ENCODE measurements around the gene BCCIP. TPM values are rescaled to one million over a fixed set of nuclear protein-coding genes. Genes with fewer than 3 reads are reported as not detected.

Gene BCCIP
- total RNA-seq, 2 experiments from 2014 or later, result 59.1 to 96.2 TPM

GRCh38 chr10:125850766-125851731 lies 27.7 kb downstream of the BCCIP start:
- POLR2A ChIA-PET, result no interaction called here

DNA sequence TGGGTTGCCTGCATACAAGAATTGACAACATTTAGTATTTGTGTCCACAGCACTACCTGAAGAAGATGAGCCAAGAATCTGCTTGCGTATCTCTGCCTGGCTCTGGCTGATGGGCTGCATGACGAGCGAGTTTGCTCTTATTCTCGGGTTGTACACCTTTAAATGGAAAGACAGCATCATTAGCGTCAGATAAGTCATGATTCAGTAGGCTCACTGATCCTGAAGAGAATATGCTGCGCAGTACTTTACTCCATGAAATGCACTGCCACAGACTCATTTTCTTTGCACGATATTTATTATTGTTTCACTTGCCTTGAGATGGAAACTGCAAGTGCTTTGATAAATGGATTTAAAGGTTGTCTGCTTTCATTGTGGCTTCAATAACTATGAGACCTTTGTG lies 29.1 kb downstream of the BCCIP start:
- Histone ChIP-seq H3K9me2 (ENCODE audit: insufficient read depth, low read length) (no peaks in the 10 kb centered on the region), H3K9me3 (ENCODE audit: low read length) (no peaks in the 10 kb centered on the region), H3K36me3 (ENCODE audit: insufficient read depth, low read length) (no peaks in the 10 kb centered on the region), H3K27ac (ENCODE audit: low read depth, low read length, poor library complexity, severe bottlenecking) (no peak overlapping the region), H3K4me1 (ENCODE audit: insufficient read depth, low read length, poor library complexity, severe bottlenecking) (no peaks in the 10 kb centered on the region), H4K20me1 (ENCODE audit: insufficient read depth, low read length) (no peaks in the 10 kb centered on the region), H3K4me3 (ENCODE audit: low read depth, low read length, poor library complexity, severe bottlenecking) (no peak overlapping the region), H3K4me2 (ENCODE audit: low read length) (no peak overlapping the region), H2AFZ (ENCODE audit: low read length) (no peak overlapping the region), H3K79me2 (ENCODE audit: insufficient read depth, low read depth, low read length) (no peaks in the 10 kb centered on the region)
- CTCF ChIA-PET (ENCODE audit: unreplicated experiment), result no interaction called here
- BruUV-seq (replicated peaks), result no TSS peak
- intact Hi-C loops (cut with micrococcal nuclease; ENCODE audit: unreplicated experiment), result no loop called here
- POLR2A ChIA-PET, result interaction anchor here (0.6 kb wide), 1 partner anchor 11 kb away, joined by 4 read pairs; no protein-coding TSS in a partner anchor
- TF ChIP-seq, protein P1, sequence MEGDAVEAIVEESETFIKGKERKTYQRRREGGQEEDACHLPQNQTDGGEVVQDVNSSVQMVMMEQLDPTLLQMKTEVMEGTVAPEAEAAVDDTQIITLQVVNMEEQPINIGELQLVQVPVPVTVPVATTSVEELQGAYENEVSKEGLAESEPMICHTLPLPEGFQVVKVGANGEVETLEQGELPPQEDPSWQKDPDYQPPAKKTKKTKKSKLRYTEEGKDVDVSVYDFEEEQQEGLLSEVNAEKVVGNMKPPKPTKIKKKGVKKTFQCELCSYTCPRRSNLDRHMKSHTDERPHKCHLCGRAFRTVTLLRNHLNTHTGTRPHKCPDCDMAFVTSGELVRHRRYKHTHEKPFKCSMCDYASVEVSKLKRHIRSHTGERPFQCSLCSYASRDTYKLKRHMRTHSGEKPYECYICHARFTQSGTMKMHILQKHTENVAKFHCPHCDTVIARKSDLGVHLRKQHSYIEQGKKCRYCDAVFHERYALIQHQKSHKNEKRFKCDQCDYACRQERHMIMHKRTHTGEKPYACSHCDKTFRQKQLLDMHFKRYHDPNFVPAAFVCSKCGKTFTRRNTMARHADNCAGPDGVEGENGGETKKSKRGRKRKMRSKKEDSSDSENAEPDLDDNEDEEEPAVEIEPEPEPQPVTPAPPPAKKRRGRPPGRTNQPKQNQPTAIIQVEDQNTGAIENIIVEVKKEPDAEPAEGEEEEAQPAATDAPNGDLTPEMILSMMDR (conservative IDR thresholded peaks at IDR 0.05; ENCODE audit: low read length), result no peak
- TF ChIP-seq EZH2phosphoT487 (IDR thresholded peaks at IDR 0.05; ENCODE audit: borderline replicate concordance, low read depth, low read length), result no peak
- DNase-seq (ENCODE audit: low spot score), result no peak

More at GRCh38 chr10:125850766-125851731, 27.7 kb downstream of the BCCIP start:
- Histone ChIP-seq H3K9me3 (ENCODE audit: low read length) (no peaks in the 10 kb centered on the region), H3K36me3 (ENCODE audit: insufficient read depth, low read length) (no peaks in the 10 kb centered on the region), H2AFZ (ENCODE audit: low read length) (no peak overlapping the region), H3K79me2 (ENCODE audit: insufficient read depth, low read depth, low read length) (no peaks in the 10 kb centered on the region), H3K4me2 (ENCODE audit: low read length) (no peak overlapping the region), H3K4me1 (ENCODE audit: insufficient read depth, low read length, poor library complexity, severe bottlenecking) (no peaks in the 10 kb centered on the region), H3K27ac (ENCODE audit: low read depth, low read length, poor library complexity, severe bottlenecking) (no peak overlapping the region), H4K20me1 (ENCODE audit: insufficient read depth, low read length) (no peaks in the 10 kb centered on the region), H3K4me3 (ENCODE audit: low read depth, low read length, poor library complexity, severe bottlenecking) (no peak overlapping the region), H3K9me2 (ENCODE audit: insufficient read depth, low read length) (no peaks in the 10 kb centered on the region)
- no peak for TF ChIP-seq EZH2phosphoT487 (IDR thresholded peaks at IDR 0.05; ENCODE audit: borderline replicate concordance, low read depth, low read length)
- TF ChIP-seq, protein P1 (conservative IDR thresholded peaks at IDR 0.05; ENCODE audit: low read length), result no peak
- no peak for DNase-seq (ENCODE audit: low spot score)
- CTCF ChIA-PET (ENCODE audit: unreplicated experiment), result no interaction called here
- BruUV-seq (replicated peaks), result no TSS peak
- intact Hi-C loops (cut with micrococcal nuclease; ENCODE audit: unreplicated experiment), result no loop called here
